ENCODE measurements around the gene DCANP1.

DNA sequence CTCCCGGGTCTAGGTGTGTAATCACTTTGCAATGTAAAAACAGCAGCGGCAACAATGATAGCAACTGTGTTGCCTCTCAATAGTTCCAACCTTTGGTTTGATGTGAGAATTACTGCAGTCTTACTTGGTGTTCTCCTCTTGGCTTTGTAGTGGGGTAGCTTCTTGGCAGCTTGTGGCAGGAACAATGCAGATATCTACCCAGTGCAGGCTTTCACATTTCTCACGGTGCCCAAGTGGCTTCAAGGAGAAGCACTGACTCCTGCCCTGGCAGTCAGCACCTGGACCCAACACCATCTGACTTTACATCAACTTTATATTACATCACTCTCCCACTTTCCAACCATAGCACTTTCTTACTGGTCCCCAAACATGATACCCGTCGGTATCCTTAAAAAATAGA is 33.4 kb upstream of the DCANP1 start:
- TF ChIP-seq POLR2A (IDR thresholded peaks at IDR 0.05) = no peak
- TF ChIP-seq, protein P1, sequence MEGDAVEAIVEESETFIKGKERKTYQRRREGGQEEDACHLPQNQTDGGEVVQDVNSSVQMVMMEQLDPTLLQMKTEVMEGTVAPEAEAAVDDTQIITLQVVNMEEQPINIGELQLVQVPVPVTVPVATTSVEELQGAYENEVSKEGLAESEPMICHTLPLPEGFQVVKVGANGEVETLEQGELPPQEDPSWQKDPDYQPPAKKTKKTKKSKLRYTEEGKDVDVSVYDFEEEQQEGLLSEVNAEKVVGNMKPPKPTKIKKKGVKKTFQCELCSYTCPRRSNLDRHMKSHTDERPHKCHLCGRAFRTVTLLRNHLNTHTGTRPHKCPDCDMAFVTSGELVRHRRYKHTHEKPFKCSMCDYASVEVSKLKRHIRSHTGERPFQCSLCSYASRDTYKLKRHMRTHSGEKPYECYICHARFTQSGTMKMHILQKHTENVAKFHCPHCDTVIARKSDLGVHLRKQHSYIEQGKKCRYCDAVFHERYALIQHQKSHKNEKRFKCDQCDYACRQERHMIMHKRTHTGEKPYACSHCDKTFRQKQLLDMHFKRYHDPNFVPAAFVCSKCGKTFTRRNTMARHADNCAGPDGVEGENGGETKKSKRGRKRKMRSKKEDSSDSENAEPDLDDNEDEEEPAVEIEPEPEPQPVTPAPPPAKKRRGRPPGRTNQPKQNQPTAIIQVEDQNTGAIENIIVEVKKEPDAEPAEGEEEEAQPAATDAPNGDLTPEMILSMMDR (IDR thresholded peaks at IDR 0.05 in 4 of 5, conservative IDR thresholded peaks at IDR 0.05 in 1 of 5) = no peak
